Activated T-helper 1 cell treated with anti-CD3 and anti-CD28 coated beads, Interleukin-12 subunit alpha, Interleukin-12 subunit beta, Interleukin-2, Interleukin-4 antibody, amounts not matched to agents 30 ng/mL and 10 ng/mL and 1 ng/mL, durations not matched to agents 14 hours and 24 hours and 36 hours (primary cell): Measurements from ENCODE around the gene TMEM179B. TPM values are rescaled to one million over a fixed set of nuclear protein-coding genes. Genes with fewer than 3 reads are reported as not detected.
A peak's percentile ranks its signal among the peaks of the same experiment; 100 is the strongest.
"Not testable (repeated sequence)": the region's sequence is repeated elsewhere in the genome, so short reads cannot be mapped to it uniquely, and the experiment has no call there.

Source experiments
- DNase-seq: peaks from one replicate; pipeline ENCODE4 v3.0.0; 2021; ENCODE audit warnings: low spot score
- H3K27ac Mint-ChIP-seq: one replicate; pipeline ENCODE4 v1.8.0; 2021; ENCODE audit warnings: mild to moderate bottlenecking, mixed read lengths
- H3K27me3 Mint-ChIP-seq: one replicate; pipeline ENCODE4 v1.8.0; 2022; ENCODE audit warnings: mild to moderate bottlenecking, moderate library complexity, mixed read lengths; ENCODE audit not compliant: insufficient read depth
- H3K36me3 Mint-ChIP-seq: one replicate; pipeline ENCODE4 v1.8.0; 2021; ENCODE audit warnings: low read depth, mixed read lengths
- H3K4me1 Mint-ChIP-seq: one replicate; pipeline ENCODE4 v1.8.0; 2021; ENCODE audit warnings: low read depth, mixed read lengths
- H3K4me3 Mint-ChIP-seq: one replicate; pipeline ENCODE4 v1.8.0; 2021; ENCODE audit warnings: mild to moderate bottlenecking, moderate library complexity, mixed read lengths
- H3K9me3 Mint-ChIP-seq: one replicate; pipeline ENCODE4 v1.8.0; 2021; ENCODE audit warnings: mixed read lengths
- intact Hi-C: fragments of 100-400 bp; cut with micrococcal nuclease; formaldehyde crosslinking; loops from one replicate; pipeline ENCODE4 v1.15.1; 2024
- total RNA-seq: library from RNA; stranded (reverse); gene quantifications from 2 replicates; pipeline ENCODE4 v1.2.3, GENCODE V29; 2022

Gene TMEM179B
- total RNA-seq, 1 donor from 2014 or later: 43.0 TPM

- H3K27me3 Mint-ChIP-seq, intact Hi-C loops, H3K9me3 Mint-ChIP-seq, H3K27ac Mint-ChIP-seq, H3K4me3 Mint-ChIP-seq, DNase-seq: not testable (repeated sequence)
- Mint-ChIP-seq H3K36me3 (peaks cover 38% of the 10 kb centered on the region), H3K4me1 (peaks cover 28% of the 10 kb centered on the region)
Observed at GRCh38 chr11:62828130-62828529, 40.9 kb downstream of the TMEM179B start.

GRCh38 chr11:62830904-62831519, 43.8 kb downstream of the TMEM179B start:
- Mint-ChIP-seq H3K27ac (peak overlapping the region; percentile 99), H3K36me3 (peaks cover 41% of the 10 kb centered on the region), H3K4me1 (peaks cover 41% of the 10 kb centered on the region), H3K27me3 (no peaks in the 10 kb centered on the region), H3K4me3 (peak overlapping the region; percentile 93), H3K9me3 (no peaks in the 10 kb centered on the region)
- intact Hi-C loops: loop anchor here (1.0 kb wide), 1 partner anchor 8 kb away; the partner anchor contains the start of gene WDR74
- no peak for DNase-seq

DNA sequence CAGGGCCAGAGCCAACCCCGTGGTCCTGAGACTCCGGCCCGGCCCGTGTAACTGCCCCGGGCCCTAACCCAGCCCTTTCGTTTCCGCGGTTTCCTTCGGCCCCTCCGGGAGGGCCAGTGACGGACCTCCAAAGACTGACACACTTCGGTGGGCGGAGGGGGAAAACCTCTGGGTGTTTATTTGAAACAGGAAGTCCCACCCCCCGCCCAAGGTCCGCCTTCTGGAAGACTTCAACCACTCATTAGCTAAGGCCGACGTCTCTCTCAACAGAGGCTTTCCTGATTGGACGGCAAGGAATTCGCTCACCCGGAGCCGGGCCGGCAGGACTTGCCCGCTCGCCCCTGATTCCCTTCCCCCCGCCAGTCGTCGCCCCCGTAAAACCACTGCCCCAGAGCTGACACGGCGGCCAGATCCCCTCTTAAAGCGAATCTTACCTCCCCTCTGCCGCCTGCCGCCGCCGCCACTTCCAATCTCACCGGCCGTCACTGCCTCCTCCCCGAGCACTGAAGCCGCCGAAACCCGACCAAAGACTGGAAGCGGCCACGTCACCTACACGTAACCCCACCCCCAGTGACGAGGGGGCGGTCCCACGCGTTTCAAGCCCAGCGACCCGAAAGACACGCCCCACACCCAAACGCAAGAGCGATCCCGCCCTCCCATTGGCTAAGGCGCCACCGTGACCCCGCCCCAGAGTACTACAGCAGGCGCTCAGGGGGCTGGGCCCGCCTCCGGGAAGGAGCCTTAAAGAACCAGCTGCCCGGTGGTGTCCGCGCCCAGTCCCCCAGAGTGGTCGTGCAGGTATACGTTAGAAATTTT, 44.5 kb downstream of the TMEM179B start, which contains the start of gene STX5:
TSS of gene STX5 (minus strand) at position 532 of the 816 bp plus-strand sequence. CDS start 808 bp downstream, outside the sequence.
- H3K4me3 Mint-ChIP-seq: peak within 1 kb of the TSS; percentile 93
- DNase-seq: peak; percentile 99
- peaks cover 41% of the 10 kb centered on the region for H3K4me1 Mint-ChIP-seq
- intact Hi-C loops: loop anchor here (1.0 kb wide), 11 partner anchors 8 to 122 kb away; partner anchors contain the start of genes NXF1, POLR2G, SLC3A2 and TAF6L
- H3K9me3 Mint-ChIP-seq: no peaks in the 10 kb centered on the region
- H3K36me3 Mint-ChIP-seq: peaks cover 45% of the 10 kb centered on the region
- no peaks in the 10 kb centered on the region for H3K27me3 Mint-ChIP-seq
- peak within 1 kb of the TSS; percentile 99 for H3K27ac Mint-ChIP-seq

GRCh38 chr11:62832336-62833234, 45.4 kb downstream of the TMEM179B start, which contains the start of gene TEX54:
TEX54 (minus strand) TSS chr11:62832841.
- DNase-seq: no peak
- Mint-ChIP-seq H3K4me1 (peaks cover 43% of the 10 kb centered on the region), H3K9me3 (no peaks in the 10 kb centered on the region), H3K4me3 (peak within 1 kb of the TSS; percentile 93), H3K27ac (peak within 1 kb of the TSS; percentile 99), H3K36me3 (peaks cover 40% of the 10 kb centered on the region), H3K27me3 (no peaks in the 10 kb centered on the region)
- intact Hi-C loops: loop anchor here (1.0 kb wide), 10 partner anchors 24 to 123 kb away; partner anchors contain the start of genes NXF1, POLR2G, SLC3A2 and TAF6L

- peaks cover 45% of the 10 kb centered on the region for H3K36me3 Mint-ChIP-seq
- intact Hi-C loops: no loop called here
- H3K27me3 Mint-ChIP-seq: no peaks in the 10 kb centered on the region
- peaks cover 44% of the 10 kb centered on the region for H3K4me1 Mint-ChIP-seq
- peak overlapping the region; percentile 27 for H3K4me3 Mint-ChIP-seq
- no peaks in the 10 kb centered on the region for H3K9me3 Mint-ChIP-seq
- H3K27ac Mint-ChIP-seq: no peak overlapping the region
- no peak for DNase-seq
Observed at GRCh38 chr11:62835336-62835735, 48.1 kb downstream of the TMEM179B start.

DNA sequence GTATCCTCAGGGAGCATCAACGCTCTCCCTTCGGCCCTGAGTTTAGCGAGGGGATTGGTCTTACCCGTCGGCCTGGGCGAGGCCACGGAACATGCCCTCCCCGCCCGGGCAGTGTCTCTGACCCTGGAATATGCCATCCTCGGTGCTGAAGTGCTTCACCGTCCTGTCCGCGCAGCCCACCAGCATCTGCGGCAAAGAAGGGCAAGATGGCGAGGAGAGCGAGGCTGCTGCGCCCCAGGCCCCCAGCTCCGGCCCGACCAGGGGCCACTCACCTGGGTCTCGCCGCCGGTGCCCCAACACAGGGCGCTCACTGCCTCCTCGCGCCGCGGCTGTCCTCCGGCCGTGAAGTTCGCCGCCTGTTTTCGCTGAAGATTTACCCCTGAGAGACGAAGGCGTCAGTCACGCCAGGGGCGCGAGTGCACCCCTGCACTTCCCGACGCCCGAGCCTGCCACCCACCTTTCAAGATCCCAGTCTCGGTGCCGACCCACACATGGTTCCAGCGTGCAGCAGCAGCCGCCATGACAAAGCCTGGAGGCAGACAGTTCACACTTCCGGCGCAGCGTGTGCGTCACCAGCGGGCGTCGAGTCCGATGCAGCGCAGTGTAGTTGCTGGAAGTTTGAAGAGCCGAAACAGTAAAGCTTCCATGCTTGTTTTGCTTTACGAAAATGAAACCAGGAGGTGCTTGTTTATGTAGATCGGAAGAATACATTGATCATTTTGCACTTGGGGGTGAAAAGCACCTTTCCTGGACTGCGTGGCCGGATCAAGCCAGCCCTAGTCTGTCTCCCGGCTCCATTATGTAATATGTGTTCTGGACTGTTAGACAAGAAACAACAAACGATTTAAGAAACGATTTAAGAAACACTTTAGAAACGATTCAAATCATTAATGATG, 52.1 kb downstream of the TMEM179B start, which contains the start of gene WDR74:
TSS of gene WDR74 (minus strand) at position 541 of the 896 bp plus-strand sequence. CDS start at position 521, 20 bp downstream.
- peak; percentile 88 for DNase-seq
- no peaks in the 10 kb centered on the region for H3K27me3 Mint-ChIP-seq
- intact Hi-C loops: loop anchor here (1.0 kb wide), 4 partner anchors 8 to 68 kb away; partner anchors contain the start of genes NXF1, TAF6L and TMEM179B
- H3K4me1 Mint-ChIP-seq: peaks cover 23% of the 10 kb centered on the region
- no peak within 1 kb of the TSS for H3K4me3 Mint-ChIP-seq
- H3K27ac Mint-ChIP-seq: no peak within 1 kb of the TSS
- peaks cover 28% of the 10 kb centered on the region for H3K36me3 Mint-ChIP-seq
- H3K9me3 Mint-ChIP-seq: no peaks in the 10 kb centered on the region

Other genes starting within 250 kb of the TMEM179B start
- gene AHNAK, start 240.6 kb upstream of the TMEM179B start, total RNA-seq: 96.5 and 97.2 TPM in 2 replicates
- 1,154 and 1,169 TPM in 2 replicates for gene EEF1G, start 213.5 kb upstream of the TMEM179B start, total RNA-seq
- gene TUT1, start 195.9 kb upstream of the TMEM179B start, total RNA-seq: 38.7 and 40.7 TPM in 2 replicates
- 224 and 230 TPM in 2 replicates for gene MTA2, start 185.5 kb upstream of the TMEM179B start, total RNA-seq
- gene EML3, start 174.6 kb upstream of the TMEM179B start, total RNA-seq: 164 and 167 TPM in 2 replicates
- 2.5 and 3.2 TPM in 2 replicates for gene ROM1, start 174.1 kb upstream of the TMEM179B start, total RNA-seq
- 93.8 and 94.3 TPM in 2 replicates for gene B3GAT3, start 165.4 kb upstream of the TMEM179B start, total RNA-seq
- gene GANAB, start 140.8 kb upstream of the TMEM179B start, total RNA-seq: 238 and 255 TPM in 2 replicates
- gene INTS5, start 134.1 kb upstream of the TMEM179B start, total RNA-seq: 39.2 and 40.4 TPM in 2 replicates
- gene C11orf98, start 122.2 kb upstream of the TMEM179B start, total RNA-seq: 146 and 151 TPM in 2 replicates
- gene CSKMT, start 122.1 kb upstream of the TMEM179B start, total RNA-seq: 65.0 and 69.4 TPM in 2 replicates
- gene UQCC3, start 115.7 kb upstream of the TMEM179B start, total RNA-seq: 8.9 and 11.4 TPM in 2 replicates
- 23.4 and 24.3 TPM in 2 replicates for gene LBHD1, start 115.1 kb upstream of the TMEM179B start, total RNA-seq
- gene UBXN1, start 108.3 kb upstream of the TMEM179B start, total RNA-seq: 125 and 128 TPM in 2 replicates
- 0.17 and 0.26 TPM in 2 replicates for gene LRRN4CL, start 97.9 kb upstream of the TMEM179B start, total RNA-seq
- gene BSCL2, start 80.0 kb upstream of the TMEM179B start, total RNA-seq: 34.0 and 34.6 TPM in 2 replicates
- gene GNG3, start 79.7 kb upstream of the TMEM179B start, total RNA-seq: not detected in 2 replicates
- 53.0 and 55.2 TPM in 2 replicates for gene HNRNPUL2, start 59.9 kb upstream of the TMEM179B start, total RNA-seq
- 36.4 and 38.0 TPM in 2 replicates for gene TTC9C, start 58.9 kb upstream of the TMEM179B start, total RNA-seq
- 8.7 and 9.1 TPM in 2 replicates for gene ZBTB3, start 33.2 kb upstream of the TMEM179B start, total RNA-seq
- 145 and 148 TPM in 2 replicates for gene POLR2G, start 25.8 kb upstream of the TMEM179B start, total RNA-seq
- 19.4 and 20.7 TPM in 2 replicates for gene TAF6L, start 16.0 kb upstream of the TMEM179B start, total RNA-seq
- 14.3 and 16.0 TPM in 2 replicates for gene TMEM223, start 4.6 kb downstream of the TMEM179B start, total RNA-seq
- 155 and 158 TPM in 2 replicates for gene NXF1, start 18.0 kb downstream of the TMEM179B start, total RNA-seq
- gene STX5, start 44.6 kb downstream of the TMEM179B start, total RNA-seq: 34.2 and 39.9 TPM in 2 replicates
- 1.2 and 1.3 TPM in 2 replicates for gene TEX54, start 45.4 kb downstream of the TMEM179B start, total RNA-seq
- 156 and 161 TPM in 2 replicates for gene WDR74, start 52.2 kb downstream of the TMEM179B start, total RNA-seq
- 397 and 399 TPM in 2 replicates for gene SLC3A2, start 93.5 kb downstream of the TMEM179B start, total RNA-seq
- not detected in 2 replicates for gene CHRM1, start 134.0 kb downstream of the TMEM179B start, total RNA-seq
- not detected in 2 replicates for gene SLC22A6, start 197.6 kb downstream of the TMEM179B start, total RNA-seq
- not detected in 2 replicates for gene SLC22A8, start 228.4 kb downstream of the TMEM179B start, total RNA-seq